ENCODE data around the gene RAB8B. TPM values are rescaled to one million over a fixed set of nuclear protein-coding genes. Genes with fewer than 3 reads are reported as not detected.
A peak's percentile ranks its signal among the peaks of the same experiment; 100 is the strongest.

RAB8B gene
- total RNA-seq, 1 experiment from 2014 or later: 18.2 TPM

DNA sequence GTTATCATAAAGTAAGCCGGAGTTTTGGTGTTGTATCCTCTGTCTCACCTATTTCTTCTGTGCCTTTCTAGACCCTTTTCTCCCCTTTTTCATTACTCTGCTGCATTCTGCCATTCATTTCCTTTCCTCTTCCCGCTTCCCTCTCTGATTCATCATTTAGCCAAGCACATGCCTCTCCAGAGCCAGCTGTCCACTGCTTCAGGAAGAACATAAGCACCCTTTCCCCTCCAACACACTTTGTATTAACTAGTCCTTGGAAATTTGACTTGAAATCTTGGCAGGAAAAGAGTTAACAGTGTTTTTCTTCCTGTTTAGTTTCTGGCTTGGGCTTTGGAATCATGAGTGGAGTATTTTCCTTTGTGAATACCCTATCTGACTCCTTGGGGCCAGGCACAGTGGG, 97.7 kb downstream of the RAB8B start:
- no TSS peak for BruUV-seq (replicated peaks)
- TF ChIP-seq, protein P1, sequence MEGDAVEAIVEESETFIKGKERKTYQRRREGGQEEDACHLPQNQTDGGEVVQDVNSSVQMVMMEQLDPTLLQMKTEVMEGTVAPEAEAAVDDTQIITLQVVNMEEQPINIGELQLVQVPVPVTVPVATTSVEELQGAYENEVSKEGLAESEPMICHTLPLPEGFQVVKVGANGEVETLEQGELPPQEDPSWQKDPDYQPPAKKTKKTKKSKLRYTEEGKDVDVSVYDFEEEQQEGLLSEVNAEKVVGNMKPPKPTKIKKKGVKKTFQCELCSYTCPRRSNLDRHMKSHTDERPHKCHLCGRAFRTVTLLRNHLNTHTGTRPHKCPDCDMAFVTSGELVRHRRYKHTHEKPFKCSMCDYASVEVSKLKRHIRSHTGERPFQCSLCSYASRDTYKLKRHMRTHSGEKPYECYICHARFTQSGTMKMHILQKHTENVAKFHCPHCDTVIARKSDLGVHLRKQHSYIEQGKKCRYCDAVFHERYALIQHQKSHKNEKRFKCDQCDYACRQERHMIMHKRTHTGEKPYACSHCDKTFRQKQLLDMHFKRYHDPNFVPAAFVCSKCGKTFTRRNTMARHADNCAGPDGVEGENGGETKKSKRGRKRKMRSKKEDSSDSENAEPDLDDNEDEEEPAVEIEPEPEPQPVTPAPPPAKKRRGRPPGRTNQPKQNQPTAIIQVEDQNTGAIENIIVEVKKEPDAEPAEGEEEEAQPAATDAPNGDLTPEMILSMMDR (IDR thresholded peaks at IDR 0.05; ENCODE audit: insufficient read depth in 1 of 2, low read depth in 1 of 2, low read length in 1 of 2, severe bottlenecking in 1 of 2, unreplicated experiment in 1 of 2): no peak
- POLR2A ChIA-PET: no interaction called here
- no peak overlapping the region for H3K27ac Mint-ChIP-seq (ENCODE audit: unreplicated experiment)
- intact Hi-C loops (cut with micrococcal nuclease; ENCODE audit: unreplicated experiment): loop anchor here (1.0 kb wide), 1 partner anchor 216 kb away; no protein-coding TSS in a partner anchor
- H3K4me1 Mint-ChIP-seq (ENCODE audit: low read depth, unreplicated experiment): peaks cover 12% of the 10 kb centered on the region
- no peak overlapping the region for H3K4me3 Mint-ChIP-seq (ENCODE audit: unreplicated experiment)
- H3K36me3 ChIP-seq (ENCODE audit: control insufficient read depth, insufficient read depth, low read length): no peaks in the 10 kb centered on the region
- CTCF ChIA-PET: interaction anchor here (0.9 to 2.5 kb wide), 2 partner anchors 116 to 141 kb away, joined by 4 to 10 read pairs; no protein-coding TSS in a partner anchor
- no peaks in the 10 kb centered on the region for H3K27me3 Mint-ChIP-seq (ENCODE audit: insufficient read depth, unreplicated experiment)
- H3K9me3 ChIP-seq: no peaks in the 10 kb centered on the region
- H3K27me3 ChIP-seq (replicated peaks; ENCODE audit: control insufficient read depth, insufficient read depth, low read length): no peaks in the 10 kb centered on the region
- H3K4me3 ChIP-seq (ENCODE audit: low read depth, low read length): no peak overlapping the region
- no peaks in the 10 kb centered on the region for H3K4me1 ChIP-seq
- no peaks in the 10 kb centered on the region for H3K9me3 Mint-ChIP-seq (ENCODE audit: unreplicated experiment)
- DNase-seq: no peak
- no peaks in the 10 kb centered on the region for H3K36me3 Mint-ChIP-seq (ENCODE audit: insufficient read depth, unreplicated experiment)

GRCh38 chr15:63288342-63288741, 98.9 kb downstream of the RAB8B start:
- TF ChIP-seq, protein P1 (IDR thresholded peaks at IDR 0.05; ENCODE audit: insufficient read depth in 1 of 2, low read depth in 1 of 2, low read length in 1 of 2, severe bottlenecking in 1 of 2, unreplicated experiment in 1 of 2): no peak
- Histone ChIP-seq H3K9me3 (no peaks in the 10 kb centered on the region), H3K4me3 (ENCODE audit: low read depth, low read length) (no peak overlapping the region), H3K4me1 (no peaks in the 10 kb centered on the region), H3K27me3 (replicated peaks; ENCODE audit: control insufficient read depth, insufficient read depth, low read length) (no peaks in the 10 kb centered on the region), H3K36me3 (ENCODE audit: control insufficient read depth, insufficient read depth, low read length) (no peaks in the 10 kb centered on the region)
- Mint-ChIP-seq H3K27me3 (ENCODE audit: insufficient read depth, unreplicated experiment) (no peaks in the 10 kb centered on the region), H3K36me3 (ENCODE audit: insufficient read depth, unreplicated experiment) (no peaks in the 10 kb centered on the region), H3K27ac (ENCODE audit: unreplicated experiment) (no peak overlapping the region), H3K4me1 (ENCODE audit: low read depth, unreplicated experiment) (peaks cover 11% of the 10 kb centered on the region), H3K4me3 (ENCODE audit: unreplicated experiment) (no peak overlapping the region), H3K9me3 (ENCODE audit: unreplicated experiment) (no peaks in the 10 kb centered on the region)
- intact Hi-C loops (cut with micrococcal nuclease; ENCODE audit: unreplicated experiment): loop anchor here (1.0 kb wide), 2 partner anchors 115 to 173 kb away; no protein-coding TSS in a partner anchor
- DNase-seq: no peak
- POLR2A ChIA-PET: interaction anchor here (0.6 kb wide), 1 partner anchor 240 kb away, joined by 7 read pairs; no protein-coding TSS in a partner anchor
- no TSS peak for BruUV-seq (replicated peaks)
- CTCF ChIA-PET: interaction anchor here (0.9 to 2.5 kb wide), 3 partner anchors 55 to 142 kb away, joined by 4 to 10 read pairs (median 4); no protein-coding TSS in a partner anchor

GRCh38 chr15:63288778-63289378, 99.5 kb downstream of the RAB8B start:
- BruUV-seq (replicated peaks): no TSS peak
- DNase-seq: peak in 1 of 2 experiments; percentile 52
- Mint-ChIP-seq H3K27me3 (ENCODE audit: insufficient read depth, unreplicated experiment) (no peaks in the 10 kb centered on the region), H3K4me1 (ENCODE audit: low read depth, unreplicated experiment) (peaks cover 6% of the 10 kb centered on the region), H3K9me3 (ENCODE audit: unreplicated experiment) (no peaks in the 10 kb centered on the region), H3K36me3 (ENCODE audit: insufficient read depth, unreplicated experiment) (no peaks in the 10 kb centered on the region), H3K4me3 (ENCODE audit: unreplicated experiment) (no peak overlapping the region), H3K27ac (ENCODE audit: unreplicated experiment) (no peak overlapping the region)
- Histone ChIP-seq H3K4me1 (no peaks in the 10 kb centered on the region), H3K9me3 (no peaks in the 10 kb centered on the region), H3K36me3 (ENCODE audit: control insufficient read depth, insufficient read depth, low read length) (no peaks in the 10 kb centered on the region; the same call in 1 of the 2 replicates), H3K27me3 (replicated peaks; ENCODE audit: control insufficient read depth, insufficient read depth, low read length) (no peaks in the 10 kb centered on the region), H3K4me3 (ENCODE audit: low read depth, low read length) (no peak overlapping the region)
- CTCF ChIA-PET: interaction anchor here (1.2 to 2.5 kb wide), 2 partner anchors 54 to 114 kb away, joined by 4 to 10 read pairs; no protein-coding TSS in a partner anchor
- intact Hi-C loops (cut with micrococcal nuclease; ENCODE audit: unreplicated experiment): loop anchor here (1.0 kb wide), 3 partner anchors 114 to 177 kb away; no protein-coding TSS in a partner anchor
- POLR2A ChIA-PET: interaction anchor here (0.6 kb wide), 1 partner anchor 241 kb away, joined by 7 read pairs; no protein-coding TSS in a partner anchor
- TF ChIP-seq, protein P1 (IDR thresholded peaks at IDR 0.05; ENCODE audit: insufficient read depth in 1 of 2, low read depth in 1 of 2, low read length in 1 of 2, severe bottlenecking in 1 of 2, unreplicated experiment in 1 of 2): peak; percentile 50 to 57
